GM18517 (cell line): ENCODE measurements around the gene PCP4L1.
"Not testable (repeated sequence)": the region's sequence is repeated elsewhere in the genome, so short reads cannot be mapped to it uniquely, and the experiment has no call there.

Experiments
- ATAC-seq: cut with Tn5 transposase; IDR thresholded peaks from one replicate; pipeline ENCODE4 v1.9.1; 2021; ENCODE audit warnings: mild to moderate bottlenecking, moderate library complexity; ENCODE audit not compliant: unreplicated experiment

Gene PCP4L1

GRCh38 chr1:161227196-161227871 lies 31.2 kb upstream of the PCP4L1 start:
- ATAC-seq, result peak; percentile 46

DNA sequence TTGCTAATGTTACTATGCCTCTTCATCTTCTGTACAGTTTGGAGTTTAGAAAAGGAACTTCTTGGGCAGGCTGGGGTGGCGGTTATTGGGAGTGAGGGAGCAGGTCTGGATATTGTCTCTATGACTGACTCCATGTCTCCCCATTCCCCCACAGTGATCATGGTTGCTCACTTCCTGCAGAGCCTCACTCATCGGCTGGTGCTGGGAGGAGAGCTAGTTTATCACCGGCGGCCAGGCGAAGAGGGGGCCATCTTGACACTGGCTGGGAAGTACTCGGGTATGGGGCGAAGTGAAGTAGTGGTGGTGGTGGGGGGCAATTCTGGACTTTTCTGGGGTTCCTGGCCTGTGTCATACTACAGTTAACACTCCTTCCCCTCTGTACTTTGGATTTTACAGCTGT lies 30.5 kb upstream of the PCP4L1 start:
- no peak for ATAC-seq

DNA sequence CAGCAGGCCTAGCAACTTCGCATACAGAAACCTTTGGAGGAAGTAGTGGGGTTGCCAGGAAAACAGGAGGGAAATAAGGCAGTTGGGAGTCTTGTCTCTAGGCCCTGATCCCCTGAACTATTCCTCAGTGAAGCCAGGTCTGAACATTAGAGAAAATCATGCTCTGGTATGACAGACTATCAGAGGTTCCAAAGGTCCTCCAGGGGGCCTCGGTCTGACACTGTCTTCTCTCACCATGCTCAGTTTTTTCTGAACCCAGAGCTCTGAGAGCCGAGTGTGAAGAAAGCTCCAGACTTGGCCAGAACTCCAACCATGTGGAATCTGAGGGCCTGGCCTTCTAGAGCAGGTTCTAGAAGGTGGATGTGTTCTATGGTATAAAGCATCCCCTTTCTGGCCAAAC lies 28.6 kb upstream of the PCP4L1 start:
- ATAC-seq, result no peak

DNA sequence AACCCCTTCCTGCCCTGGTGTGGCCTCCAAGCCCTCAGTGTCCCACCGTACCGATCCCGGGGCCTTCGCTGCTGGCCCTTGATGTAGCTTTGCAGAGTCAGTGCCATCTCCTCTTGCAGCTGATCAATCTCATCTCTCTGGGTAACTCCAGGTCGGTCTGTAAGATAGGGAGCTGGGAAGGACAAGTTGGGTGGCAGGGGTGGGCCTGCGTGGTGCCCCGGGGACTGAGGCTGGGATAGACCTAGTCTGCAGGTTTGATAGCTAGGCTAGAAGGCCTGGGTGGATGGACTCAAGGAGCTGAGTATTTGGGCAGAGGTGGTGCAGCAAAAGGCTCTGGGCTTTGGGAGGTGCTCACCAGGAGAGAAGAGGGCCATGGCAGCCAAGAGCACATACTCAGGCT lies 27.8 kb upstream of the PCP4L1 start:
- ATAC-seq, result no peak

DNA sequence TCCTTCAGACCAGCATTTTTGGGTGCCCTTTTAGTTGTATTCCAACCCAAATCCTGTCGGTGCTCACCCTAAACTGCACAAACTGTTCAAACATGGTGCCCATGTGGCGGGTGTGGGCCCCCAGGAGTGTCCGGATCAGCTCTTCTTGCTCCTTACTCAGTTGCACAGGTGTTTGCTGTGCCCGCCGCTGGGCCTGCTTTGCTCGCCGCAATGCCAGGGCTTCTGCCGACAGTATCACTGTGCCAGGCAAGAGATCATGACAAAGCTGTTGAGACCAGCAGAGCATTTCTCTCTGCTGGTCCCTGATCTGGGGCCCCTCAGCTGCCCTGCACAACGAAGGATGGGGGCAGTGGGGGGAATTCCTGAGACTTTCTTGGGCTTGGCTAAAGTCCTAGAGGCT lies 25.4 kb upstream of the PCP4L1 start:
- ATAC-seq, result no peak

- no peak for ATAC-seq
These were observed 22.4 kb upstream of the PCP4L1 start for GRCh38 chr1:161235957-161236775.

DNA sequence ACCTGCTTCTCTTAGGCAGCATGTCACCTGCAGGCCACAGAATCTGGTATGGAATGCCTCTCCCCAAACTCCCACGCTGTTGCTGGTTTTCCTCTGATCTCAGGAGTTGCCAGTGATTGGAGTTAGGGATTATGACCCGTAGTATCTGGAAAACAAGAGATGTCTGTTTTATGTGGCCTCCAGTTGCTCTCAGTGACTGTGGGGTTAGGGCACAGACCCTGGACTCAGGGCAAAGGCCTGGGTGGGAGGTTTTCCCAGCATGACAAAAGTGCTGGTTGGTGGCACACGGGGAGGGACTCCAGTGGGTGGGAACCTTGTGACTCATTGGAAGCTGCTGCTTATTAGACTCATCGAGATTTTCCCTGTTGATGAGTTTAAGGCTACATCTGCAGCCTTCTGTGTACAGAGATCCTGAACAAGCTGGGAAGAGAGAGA lies 20.5 kb upstream of the PCP4L1 start, which contains the start of gene NR1I3:
NR1I3 (minus strand) TSS at position 165 of the 435 bp plus-strand sequence. CDS start 1,638 bp downstream, outside the sequence.
- ATAC-seq, result no peak

DNA sequence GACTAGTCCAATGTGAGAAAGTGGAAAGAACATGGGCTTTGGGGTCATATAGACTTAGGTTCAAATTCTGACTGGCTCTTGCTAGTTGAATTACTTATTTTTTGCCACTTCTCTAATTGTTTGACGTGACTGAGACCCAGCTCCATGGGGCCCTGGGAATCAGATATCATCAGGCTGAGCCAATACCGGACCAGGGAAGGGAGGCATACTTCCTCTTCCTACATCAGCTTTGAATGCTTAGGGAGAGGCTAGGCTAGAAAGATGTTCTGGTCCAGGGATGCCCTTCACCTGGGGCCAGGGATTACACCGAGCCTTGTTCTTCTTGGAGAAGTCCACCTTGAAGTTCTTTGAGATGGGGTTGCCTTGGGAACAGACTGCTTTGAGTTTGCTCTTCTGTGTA lies 16.9 kb upstream of the PCP4L1 start:
- no peak for ATAC-seq

- no peak for ATAC-seq
These were observed 16.2 kb upstream of the PCP4L1 start for GRCh38 chr1:161242313-161242712.

DNA sequence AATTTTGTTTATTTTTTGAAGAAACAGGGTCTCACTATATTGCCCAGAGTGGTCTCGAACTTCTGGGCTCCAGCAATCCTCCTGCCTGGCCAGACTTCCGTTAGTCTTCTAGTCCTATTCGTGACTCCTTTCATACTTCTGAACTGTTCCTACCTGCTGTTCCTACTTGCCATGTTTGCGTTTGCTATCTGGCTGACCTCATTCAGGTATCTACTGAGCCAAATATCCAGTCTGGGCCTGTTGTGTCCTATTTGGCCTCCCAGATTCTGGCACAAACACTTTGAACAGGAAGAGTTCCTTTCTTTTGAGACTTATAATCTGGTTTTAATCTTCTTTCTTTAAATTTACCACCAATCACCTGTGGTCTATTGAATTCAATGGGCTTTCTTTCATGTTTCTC lies 13.7 kb upstream of the PCP4L1 start:
- ATAC-seq, result no peak

DNA sequence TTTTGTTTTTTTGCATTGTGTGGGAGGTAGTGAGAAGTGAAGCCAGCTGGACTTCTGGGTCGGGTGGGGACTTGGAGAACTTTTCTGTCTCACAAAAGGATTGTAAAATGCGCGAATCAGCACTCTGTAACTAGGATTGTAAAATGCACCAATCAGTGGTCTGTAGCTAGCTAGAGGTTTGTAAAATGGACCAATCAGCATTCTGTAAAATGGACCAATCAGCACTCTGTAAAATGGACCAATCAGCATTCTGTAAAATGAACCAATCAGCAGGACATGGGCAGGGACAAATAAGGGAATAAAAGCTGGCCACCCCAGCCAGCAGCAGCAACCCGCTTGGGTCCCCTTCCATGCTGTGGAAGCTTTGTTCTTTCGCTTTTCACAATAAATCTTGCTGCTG lies 8.4 kb upstream of the PCP4L1 start:
- ATAC-seq, result not testable (repeated sequence)

GRCh38 chr1:161250829-161251228 lies 7.7 kb upstream of the PCP4L1 start:
- no peak for ATAC-seq

- no peak for ATAC-seq
These were observed 7.0 kb upstream of the PCP4L1 start for GRCh38 chr1:161251579-161251978.

DNA sequence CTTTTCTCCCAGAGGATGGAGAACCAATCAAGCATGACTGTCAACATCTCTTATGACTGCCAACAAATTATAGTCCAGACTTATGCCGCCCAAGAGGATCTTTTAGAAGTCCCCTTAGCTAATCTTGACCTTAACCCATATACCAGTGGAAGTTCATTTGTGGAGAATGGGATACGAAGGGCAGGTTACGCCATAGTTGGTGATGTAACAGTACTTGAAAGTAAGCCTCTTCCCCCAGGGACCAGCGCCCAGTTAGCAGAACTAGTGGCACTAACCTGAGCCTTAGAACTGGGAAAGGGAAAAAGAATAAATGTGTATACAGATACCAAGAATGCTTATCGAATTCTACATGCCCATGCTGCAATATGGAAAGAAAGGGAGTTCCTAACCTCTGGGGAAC lies 3.2 kb upstream of the PCP4L1 start:
- ATAC-seq, result not testable (repeated sequence)

DNA sequence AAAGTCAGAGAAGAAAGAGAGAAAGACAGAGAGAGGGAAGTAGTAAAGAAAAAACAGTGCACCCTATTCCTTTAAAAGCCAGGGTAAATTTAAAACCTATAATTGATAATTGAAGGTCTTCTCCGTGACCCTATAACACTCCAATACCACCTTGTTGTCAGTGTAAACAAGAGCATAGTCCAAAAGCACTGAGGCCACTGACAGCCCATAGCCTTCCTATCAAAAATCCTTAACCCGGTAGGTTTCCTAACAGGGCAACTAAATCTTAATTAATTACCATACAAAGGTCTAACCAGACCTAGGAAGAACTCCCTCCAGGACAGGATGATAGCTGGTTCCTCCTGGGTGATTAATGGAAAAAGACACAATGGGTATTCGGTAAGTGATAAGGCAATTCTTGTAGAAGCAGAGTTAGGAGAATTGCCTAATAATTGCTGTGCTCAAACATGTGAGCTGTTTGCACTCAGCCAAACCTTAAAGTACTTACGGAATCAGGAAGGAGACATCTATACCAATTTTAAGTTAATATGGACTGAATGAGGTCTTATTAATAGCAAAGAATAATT lies 2.5 kb upstream of the PCP4L1 start:
- ATAC-seq, result not testable (repeated sequence)

- not testable (repeated sequence) for ATAC-seq
These were observed 1.4 kb upstream of the PCP4L1 start for GRCh38 chr1:161257109-161257508.

GRCh38 chr1:161259345-161259702 lies 779 bp downstream of the PCP4L1 start:
- no peak for ATAC-seq

GRCh38 chr1:161259765-161260164 lies 1.2 kb downstream of the PCP4L1 start:
- ATAC-seq, result no peak

DNA sequence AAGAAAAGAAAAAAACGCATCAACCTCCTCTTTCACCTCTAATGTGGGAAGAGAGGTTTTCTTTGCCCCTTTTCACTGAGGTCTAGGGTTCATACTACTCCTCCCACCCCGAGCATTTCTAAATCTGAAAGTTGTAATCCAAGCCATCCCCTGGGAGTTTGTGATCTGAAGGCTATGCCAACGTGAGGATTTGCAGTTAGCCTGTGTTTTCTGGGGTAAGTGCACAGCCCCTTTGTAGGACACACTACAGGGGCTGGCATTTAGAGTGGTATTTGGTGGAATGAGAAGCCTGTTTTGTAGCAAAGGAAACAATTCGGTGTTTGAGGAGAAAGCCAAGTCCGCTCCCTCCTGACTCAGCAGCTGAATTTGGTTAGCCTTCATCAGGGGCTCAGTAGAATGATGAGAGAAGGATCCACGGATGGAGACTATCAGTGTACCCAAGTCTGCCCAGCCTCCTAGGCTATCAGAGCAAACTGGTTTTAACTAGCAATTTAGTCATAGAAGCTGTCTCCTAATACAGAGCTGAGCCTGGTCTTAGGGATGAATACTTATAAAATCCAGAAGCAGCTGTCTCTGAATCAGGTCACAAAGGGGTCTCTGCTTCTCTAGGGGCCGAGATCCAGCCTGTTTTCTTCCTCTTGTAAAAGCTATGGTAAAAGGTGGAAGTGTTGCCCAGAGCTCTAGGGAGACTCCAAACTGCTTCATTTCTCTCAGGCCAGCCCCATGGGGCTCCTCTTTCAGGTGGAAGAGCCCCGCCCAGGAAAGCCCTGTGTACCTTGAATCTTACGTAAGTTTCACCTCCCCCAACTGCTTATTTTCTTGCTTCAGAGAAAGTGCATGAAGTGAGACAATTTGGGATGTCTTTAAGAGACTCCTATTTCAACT lies 2.1 kb downstream of the PCP4L1 start:
- ATAC-seq, result no peak

GRCh38 chr1:161261261-161262235 lies 3.0 kb downstream of the PCP4L1 start:
- ATAC-seq, result no peak
